NCI-H446 (cell line): ENCODE results near the gene EPHB2.
A peak's percentile ranks its signal among the peaks of the same experiment; 100 is the strongest.
"Not testable (repeated sequence)": the region's sequence is repeated elsewhere in the genome, so short reads cannot be mapped to it uniquely, and the experiment has no call there.

Source experiments
- DNase-seq, 2 experiments: peaks; one replicate each; lab custom pipeline; 2025; lab: John Stamatoyannopoulos, UW

EPHB2 gene

GRCh38 chr1:22915816-22916470, 205.3 kb downstream of the EPHB2 start:
- DNase-seq: no peak

GRCh38 chr1:22916471-22916820, 205.8 kb downstream of the EPHB2 start:
- no peak for DNase-seq

- DNase-seq: no peak
Measured at GRCh38 chr1:22917989-22918388, 207.3 kb downstream of the EPHB2 start.

DNA sequence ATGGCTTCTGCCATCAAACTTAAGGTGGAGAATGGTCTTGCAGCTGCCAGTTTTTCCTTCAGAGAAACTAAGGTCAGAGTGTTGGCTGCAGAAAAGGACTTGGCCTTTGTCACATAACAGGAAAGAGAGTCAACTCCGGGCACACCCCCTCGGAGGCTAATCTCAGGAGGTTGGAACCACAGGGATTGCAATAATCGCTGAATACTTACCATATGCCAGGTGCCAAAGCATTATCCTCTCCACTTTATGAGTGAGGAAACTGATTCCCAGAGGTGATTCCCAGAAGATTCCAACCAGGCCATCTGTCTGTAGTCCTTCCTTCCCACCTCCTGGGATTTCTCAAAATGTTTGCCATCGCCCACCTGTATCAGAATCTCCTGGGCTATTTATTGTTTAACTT, 208.0 kb downstream of the EPHB2 start:
- DNase-seq: no peak

- DNase-seq: no peak
Measured at GRCh38 chr1:22919341-22920025, 208.8 kb downstream of the EPHB2 start.

GRCh38 chr1:22920026-22920733, 209.5 kb downstream of the EPHB2 start:
- DNase-seq: no peak

DNA sequence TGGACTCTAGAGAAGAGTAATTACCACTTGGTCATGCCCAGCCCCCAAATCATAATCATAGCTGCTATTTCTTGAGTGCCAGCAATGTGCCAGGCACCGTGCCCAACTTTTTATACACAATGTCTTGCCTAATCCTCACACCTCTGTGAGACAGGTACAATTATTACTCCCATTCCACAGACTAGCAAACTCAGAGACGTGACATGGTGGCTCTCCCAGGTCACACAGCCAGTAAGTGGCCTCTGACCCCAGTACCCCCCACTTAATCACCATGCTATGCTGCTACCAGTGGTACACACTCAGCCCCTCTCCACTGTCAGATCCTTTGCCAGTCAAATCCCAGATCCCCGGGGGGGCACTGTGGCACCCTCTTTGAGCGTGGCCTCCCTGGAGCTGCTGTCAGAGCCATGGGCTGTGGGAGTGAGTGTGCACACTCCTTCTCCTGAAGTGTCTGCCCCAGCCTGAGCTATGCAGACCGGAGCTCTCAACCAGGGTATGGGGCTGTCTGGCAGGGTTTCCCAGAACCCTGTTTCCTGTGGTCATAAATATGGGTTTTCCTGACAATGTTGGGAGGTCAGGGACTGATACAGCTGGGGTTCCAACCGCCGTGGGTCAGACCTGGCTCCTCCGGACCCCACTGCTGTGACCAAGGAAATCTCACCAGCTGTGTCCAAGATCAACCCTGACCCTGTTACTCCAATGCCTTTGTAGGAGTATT, 210.3 kb downstream of the EPHB2 start:
- DNase-seq: no peak

DNA sequence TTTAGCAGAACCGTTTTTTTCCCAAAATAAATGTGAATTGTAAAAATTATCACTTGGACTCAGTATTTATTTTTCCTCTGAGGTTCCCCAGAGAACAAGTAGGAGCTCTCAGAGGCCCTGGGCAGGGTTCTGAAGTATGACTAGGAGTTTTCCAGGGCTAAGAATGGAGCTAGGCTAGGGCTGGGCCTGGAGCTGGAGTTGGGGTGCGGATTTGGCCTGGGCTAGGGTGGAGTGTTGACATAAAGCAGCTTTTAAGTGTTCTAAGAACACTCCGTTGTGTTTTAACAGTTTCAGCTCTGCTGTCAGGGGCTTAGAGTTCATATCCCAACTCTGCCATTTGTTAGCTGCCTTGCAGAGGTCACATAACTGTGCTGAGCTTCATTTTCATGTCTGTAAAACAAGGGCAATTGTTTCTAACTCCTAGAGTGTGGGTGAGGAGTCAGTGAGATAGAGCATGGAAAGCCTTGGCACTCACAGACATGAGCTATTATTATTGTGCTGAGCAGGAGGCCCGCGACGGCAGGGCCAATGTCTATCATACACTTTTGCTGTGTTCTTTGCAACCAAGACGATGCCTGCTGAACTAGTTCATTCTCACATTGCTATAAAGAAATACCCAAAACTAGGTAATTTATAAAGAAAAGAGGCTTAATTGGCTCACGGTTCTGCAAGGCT, 210.9 kb downstream of the EPHB2 start:
- no peak for DNase-seq

DNA sequence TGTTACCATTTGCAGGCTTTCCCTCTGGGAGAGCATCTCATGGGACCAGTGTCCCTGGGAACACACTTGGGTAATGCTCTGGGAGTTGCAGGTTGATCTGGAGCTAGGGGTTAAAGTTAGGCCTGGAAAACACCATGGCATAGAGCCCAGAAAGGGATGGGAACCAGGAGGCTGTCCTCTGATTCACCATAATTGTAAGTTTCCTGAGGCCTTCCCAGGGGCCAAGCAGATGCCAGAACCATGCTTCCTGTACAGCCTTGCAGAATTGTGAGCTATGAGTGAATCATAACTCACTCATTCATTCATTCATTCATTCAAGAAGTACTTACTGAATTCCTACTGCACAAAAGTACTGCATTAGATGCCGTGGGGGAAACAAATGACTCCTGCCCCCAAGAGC, 212.0 kb downstream of the EPHB2 start:
- DNase-seq: no peak

DNA sequence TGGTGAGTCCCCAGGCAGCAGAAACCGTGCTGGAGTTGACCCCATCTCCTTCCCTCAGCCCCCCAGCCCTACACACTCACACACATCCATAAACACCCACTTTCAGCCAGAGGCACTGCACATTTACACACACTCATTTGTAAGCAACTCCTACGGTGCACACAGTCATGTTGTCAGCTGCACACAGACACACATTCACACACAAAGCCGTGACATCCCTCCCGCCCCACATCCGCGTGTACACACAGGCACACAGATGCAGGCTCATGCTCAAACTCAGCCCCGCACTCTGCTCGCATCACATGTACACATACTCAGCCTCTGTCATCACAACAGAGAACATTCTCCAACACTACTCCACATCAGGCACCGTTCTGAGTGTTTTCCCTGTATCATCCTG, 214.5 kb downstream of the EPHB2 start:
- no peak for DNase-seq

GRCh38 chr1:22930240-22930912, 219.7 kb downstream of the EPHB2 start:
- DNase-seq: peak; percentile 14 to 76

GRCh38 chr1:22932803-22933470, 222.3 kb downstream of the EPHB2 start:
- DNase-seq: no peak

DNA sequence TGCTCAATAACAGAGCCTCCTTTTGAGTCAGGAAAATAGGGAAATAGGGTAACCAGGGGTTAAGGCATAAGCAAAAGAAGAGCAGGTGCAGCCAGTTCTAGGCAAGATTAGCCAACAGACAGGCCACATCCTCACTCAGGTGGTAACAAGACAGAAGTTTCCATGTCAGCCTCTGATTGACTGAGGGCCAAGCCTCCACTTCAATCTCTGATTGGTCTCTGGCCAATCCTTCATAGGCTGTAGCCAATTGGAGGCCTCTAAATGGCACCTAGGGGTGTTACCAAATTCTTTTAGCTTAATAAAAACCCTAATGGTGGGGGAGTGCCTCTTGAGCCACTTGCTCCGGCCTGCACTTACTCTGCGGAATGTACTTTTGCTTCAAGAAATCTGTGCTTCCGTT, 224.8 kb downstream of the EPHB2 start:
- peak in 1 of 2 experiments; percentile 16 for DNase-seq

DNA sequence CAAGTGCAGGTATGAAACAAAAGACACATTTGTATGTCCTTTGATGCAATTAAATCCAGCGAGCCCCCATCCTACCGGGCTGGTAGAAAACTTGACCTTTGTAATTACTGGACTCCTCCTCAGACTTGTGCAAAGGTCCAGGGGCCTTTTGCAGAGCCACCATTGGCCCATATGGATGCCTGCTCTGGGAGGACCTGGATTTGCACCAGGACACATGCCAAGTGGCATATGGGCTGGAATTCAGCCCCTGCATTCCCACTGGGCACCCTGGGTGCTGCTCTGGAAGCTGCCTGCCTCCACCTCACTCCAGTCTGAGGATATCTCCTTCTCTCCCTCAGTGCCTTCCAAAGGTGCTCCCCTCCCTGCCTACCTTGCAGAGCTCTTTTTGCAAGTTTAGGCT, 226.0 kb downstream of the EPHB2 start:
- peak in 1 of 2 experiments; percentile 31 for DNase-seq

- DNase-seq: no peak
Measured at GRCh38 chr1:22941257-22941656, 230.6 kb downstream of the EPHB2 start.

GRCh38 chr1:22944346-22945055, 233.9 kb downstream of the EPHB2 start:
- no peak for DNase-seq

GRCh38 chr1:22945171-22945570, 234.5 kb downstream of the EPHB2 start:
- DNase-seq: not testable (repeated sequence)

- peak; percentile 25 to 51 for DNase-seq
Measured at GRCh38 chr1:22949822-22950331, 239.2 kb downstream of the EPHB2 start.

DNA sequence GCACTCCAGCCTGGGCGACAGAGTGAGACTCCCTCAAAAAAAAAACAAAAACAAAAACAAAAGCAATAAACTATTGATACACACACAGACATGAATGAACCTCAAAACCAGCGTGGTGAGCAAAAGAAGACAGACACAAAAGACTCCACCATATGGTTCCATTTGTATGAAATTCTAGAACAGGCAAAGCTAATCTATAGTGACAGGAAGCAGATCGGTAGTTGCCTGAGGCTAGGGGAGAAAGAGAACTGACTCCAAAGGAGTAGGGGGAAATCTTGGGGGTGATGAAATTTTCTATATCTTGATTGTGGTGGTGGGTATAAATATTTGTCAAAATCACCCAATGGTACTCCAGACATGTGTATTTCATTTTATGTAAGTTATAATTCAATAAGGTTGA, 241.2 kb downstream of the EPHB2 start:
- no peak for DNase-seq

DNA sequence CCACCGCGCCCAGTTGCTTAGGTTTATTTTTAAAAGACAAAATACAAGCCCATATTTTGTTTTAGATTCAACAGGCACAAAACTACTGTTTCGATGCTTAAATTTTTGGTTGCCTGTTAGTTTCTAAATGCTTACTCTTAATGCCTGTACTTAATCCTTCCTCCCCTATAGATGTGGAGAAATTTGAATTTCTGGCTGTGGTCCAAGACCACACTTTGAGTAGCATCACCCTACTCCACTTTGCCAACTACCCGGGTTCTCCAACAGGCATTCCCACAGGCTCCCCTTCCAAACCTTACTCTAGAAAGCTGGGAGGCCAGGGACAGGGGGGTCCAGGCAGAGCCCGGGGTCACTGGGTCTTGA, 242.0 kb downstream of the EPHB2 start:
- DNase-seq: no peak
